ENCODE results near the gene NSF.
"Not testable (repeated sequence)": the region's sequence is repeated elsewhere in the genome, so short reads cannot be mapped to it uniquely, and the experiment has no call there.

The NSF gene

GRCh38 chr17:46722662-46723285 is 132.3 kb downstream of the NSF start:
- no peak for DNase-seq

DNA sequence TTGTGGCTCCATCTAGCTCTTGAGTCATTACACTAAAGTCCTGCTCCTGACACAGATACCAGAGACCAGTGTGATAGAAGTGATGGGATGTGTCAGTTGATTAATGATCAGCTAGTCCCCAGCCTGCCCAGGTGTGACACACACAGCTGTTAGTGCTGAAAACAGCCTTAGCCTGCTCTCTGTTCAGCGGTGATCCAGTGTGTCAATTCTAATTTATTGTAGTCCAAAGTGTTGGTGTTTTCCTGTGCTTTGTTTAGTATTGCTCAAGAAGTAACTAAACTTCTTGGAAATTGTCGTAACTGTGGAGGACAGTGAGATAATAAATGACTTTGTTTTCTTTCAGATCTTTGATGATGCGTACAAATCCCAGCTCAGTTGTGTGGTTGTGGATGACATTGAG is 135.7 kb downstream of the NSF start:
- DNase-seq, result no peak

- DNase-seq, result no peak
These were observed 137.3 kb downstream of the NSF start for GRCh38 chr17:46727572-46728348.

DNA sequence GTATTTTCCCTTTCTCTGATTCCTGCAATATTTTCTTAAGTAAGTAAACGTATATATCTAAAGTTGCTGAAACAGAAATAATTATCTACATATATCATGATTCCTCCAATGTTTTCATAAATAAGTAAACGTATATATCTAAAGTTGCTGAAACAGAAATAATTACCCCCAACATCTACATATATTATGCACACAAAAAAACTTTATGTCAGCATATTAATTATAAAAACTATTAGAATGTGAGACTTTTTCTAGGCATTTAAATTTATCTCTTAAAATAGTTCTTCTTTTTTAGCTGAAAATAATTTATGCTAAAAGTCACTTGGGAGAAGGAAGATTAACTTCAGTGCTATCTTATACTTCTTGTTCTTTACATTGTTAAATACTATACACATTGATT is 139.6 kb downstream of the NSF start:
- no peak for DNase-seq

GRCh38 chr17:46730679-46731078 is 140.2 kb downstream of the NSF start:
- no peak for DNase-seq

DNA sequence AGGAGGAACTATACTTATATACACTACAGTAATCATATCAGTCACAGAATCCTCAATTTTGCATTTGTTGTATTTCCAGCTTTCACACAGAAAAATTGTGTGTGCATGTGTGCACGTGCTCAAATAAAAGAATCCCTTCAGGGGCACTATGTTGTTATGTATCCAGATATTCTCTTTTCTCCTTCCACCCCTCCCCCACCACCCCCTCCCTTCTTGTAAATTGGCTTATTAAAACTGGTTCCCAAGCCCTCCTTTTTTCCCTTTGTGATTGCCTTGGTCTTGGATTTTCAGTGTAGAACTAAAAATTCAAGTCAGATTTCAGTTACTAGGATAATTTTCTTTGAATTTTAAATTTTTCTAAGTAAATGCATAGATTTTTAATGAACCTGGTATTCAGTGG is 141.7 kb downstream of the NSF start:
- DNase-seq, result no peak

DNA sequence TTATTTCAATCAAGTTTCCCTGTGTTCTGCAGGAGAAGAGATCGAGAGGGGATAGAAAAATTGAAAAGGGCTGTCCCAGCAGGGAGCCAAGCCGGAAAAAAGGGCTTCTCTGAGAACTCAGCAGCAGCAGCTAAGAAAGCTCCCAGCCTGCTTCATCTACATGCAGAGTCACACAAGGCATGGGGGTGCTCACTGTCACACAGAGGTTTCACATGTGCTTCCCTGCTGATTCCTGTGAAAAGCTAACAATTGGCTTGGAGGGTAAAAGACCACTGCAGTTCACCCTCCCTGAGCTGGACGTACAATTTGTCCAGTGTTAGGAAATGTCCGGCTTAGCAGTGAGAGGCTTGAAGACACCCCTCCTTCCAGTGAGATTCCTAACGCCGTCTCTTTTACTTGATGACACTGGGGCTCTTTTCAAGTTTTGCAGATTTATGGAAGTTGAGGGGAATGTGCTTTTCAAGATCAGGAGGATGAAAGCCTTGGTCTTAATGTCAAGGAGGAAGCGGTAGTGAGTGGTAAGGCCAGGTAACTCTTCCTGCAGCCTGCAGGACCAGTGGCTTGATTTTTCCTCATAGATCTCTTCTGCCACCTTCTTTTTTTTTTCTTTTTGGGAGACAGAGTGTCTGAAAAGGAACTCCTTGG is 142.4 kb downstream of the NSF start:
- DNase-seq, result no peak

- DNase-seq, result no peak
These were observed 143.5 kb downstream of the NSF start for GRCh38 chr17:46733837-46734475.

GRCh38 chr17:46736100-46736499 is 145.6 kb downstream of the NSF start:
- peak in 1 of 2 donors; percentile 3 for DNase-seq

- DNase-seq, result no peak
These were observed 146.9 kb downstream of the NSF start for GRCh38 chr17:46737326-46737725.

- no peak for DNase-seq
These were observed 148.1 kb downstream of the NSF start for GRCh38 chr17:46738544-46738943.

DNA sequence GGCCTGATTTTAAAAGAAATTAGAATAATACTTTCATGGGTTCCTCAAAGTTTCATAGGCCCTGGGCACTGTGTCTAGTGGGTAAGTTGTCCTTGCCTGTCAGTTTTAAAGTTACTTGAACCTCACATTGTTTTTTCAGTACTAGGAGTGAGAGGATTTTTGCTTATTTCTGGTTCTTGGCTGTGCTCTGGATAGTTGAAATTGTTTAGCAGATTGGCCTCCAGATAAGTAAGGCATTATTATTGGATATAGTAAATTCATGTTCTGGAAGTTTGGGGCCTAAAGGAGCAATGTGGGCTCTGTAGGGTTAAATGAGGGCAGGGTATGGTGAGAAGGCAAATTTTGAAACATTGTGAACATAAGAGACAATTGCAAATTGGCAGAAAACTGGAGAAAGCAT is 149.5 kb downstream of the NSF start:
- no peak for DNase-seq

GRCh38 chr17:46741122-46741730 is 150.8 kb downstream of the NSF start:
- DNase-seq, result no peak

- peak; percentile 36 to 77 for DNase-seq
These were observed 152.2 kb downstream of the NSF start for GRCh38 chr17:46742565-46743270.

- no peak for DNase-seq
These were observed 154.0 kb downstream of the NSF start for GRCh38 chr17:46744441-46744840.

GRCh38 chr17:46745376-46745775 is 154.9 kb downstream of the NSF start:
- peak; percentile 4 to 38 for DNase-seq

GRCh38 chr17:46751425-46751824 is 161.0 kb downstream of the NSF start:
- DNase-seq, result no peak

DNA sequence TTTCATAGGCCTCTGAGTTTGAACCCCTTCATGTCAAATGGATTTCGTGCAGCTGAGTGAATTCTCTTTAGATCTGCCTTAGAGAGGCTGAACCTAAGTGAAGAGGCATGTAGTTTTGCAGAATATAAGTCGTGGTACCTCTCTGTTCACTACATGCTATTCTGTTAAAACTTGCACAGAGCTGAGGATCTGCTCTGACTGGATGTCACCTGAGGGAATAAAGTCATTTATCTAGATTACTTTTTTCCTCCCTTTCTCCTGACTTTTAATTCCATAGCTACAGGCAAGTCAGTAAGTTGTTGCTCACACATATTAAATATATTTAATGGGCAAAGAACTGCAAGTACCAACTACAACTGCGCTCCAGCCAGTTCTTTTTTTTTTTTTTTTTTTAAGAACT is 163.3 kb downstream of the NSF start:
- no peak for DNase-seq

GRCh38 chr17:46756081-46756735 is 165.7 kb downstream of the NSF start:
- DNase-seq, result peak in 1 of 2 donors; percentile 19

- no peak for DNase-seq
These were observed 166.4 kb downstream of the NSF start for GRCh38 chr17:46756861-46757260.

DNA sequence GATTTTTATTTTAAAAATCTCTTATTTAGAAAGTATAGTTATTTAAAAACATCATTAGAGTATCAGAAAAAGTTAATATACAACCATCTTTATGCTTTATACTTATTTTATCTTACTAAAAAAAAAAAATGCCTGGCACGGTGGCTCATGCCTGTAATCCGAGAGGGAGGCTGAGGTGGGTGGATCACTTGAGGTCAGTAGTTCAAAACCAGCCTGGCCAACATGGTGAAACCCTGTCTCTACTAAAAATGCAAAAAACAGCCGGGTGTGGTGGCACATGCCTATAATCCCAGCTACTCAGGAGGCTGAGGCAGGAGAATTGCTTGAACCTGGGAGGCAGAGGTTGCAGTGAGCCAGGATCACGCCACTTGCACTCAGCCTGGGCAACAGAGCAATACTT is 167.1 kb downstream of the NSF start:
- not testable (repeated sequence) for DNase-seq

GRCh38 chr17:46758614-46759013 is 168.1 kb downstream of the NSF start:
- DNase-seq, result no peak
